ENCODE results near the gene CCDC198. TPM values are rescaled to one million over a fixed set of nuclear protein-coding genes. Genes with fewer than 3 reads are reported as not detected.

CCDC198 gene
- polyA plus RNA-seq, 1 donor (not counting 4 experiments of a cell fraction or from before 2014, with no cell fraction given): not detected

DNA sequence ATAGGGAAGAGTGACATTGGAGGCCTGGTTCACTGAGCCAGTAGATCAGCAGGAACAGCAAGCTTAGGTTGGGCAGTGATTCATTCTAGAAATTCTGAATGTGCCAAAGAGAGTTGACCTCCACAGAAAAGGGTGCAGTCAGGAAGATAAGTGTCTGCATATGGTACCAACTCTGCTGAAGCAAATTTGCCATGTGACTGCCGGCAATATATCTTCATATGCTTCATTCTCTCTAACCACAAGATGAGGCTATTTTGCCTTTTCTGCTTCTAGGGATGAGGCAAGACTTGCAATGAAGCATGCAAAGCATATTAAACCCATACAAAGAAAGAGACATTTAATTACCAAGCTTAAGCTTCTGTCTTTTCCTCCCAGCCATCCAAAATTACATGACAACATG, 13.6 kb downstream of the CCDC198 start:
- H3K9me1 ChIP-seq (ENCODE audit: control insufficient read depth, extremely low read depth, insufficient read depth, low read length): no peaks in the 10 kb centered on the region

DNA sequence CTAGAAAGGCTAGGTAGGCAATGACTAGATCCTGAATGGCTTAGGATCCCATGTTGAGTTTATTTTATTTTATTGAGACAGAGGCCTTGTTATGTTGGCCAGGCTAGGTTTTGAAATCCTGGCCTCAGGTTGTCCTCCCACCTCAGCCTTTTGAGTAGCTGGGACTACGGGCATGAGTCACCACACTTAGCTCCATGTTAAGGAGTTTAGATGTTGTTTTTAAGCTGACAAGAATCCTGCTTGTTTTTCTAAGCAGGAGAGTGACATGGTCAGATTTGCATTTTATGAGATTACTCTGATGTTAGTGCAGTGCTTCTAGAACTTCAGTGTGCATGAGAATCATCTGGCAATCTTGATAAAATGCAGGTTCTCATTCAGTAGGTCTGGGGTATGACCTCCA, 14.5 kb downstream of the CCDC198 start:
- peaks cover 2% of the 10 kb centered on the region for H3K27me3 ChIP-seq (ENCODE audit: control insufficient read depth, extremely low read depth, insufficient read depth, low read length)
- no peak for FAIRE-seq
- DNase-seq (ENCODE audit: low read depth, low spot score): no peak

More for the DNA sequence above, 13.6 kb downstream of the CCDC198 start:
- TF ChIP-seq EZH2 (IDR thresholded peaks at IDR 0.05; ENCODE audit: low read length): no peak
- no peak for TF ChIP-seq CTCF (optimal IDR thresholded peaks at IDR 0.05 in 1 of 3, IDR thresholded peaks at IDR 0.05 in 1 of 3, conservative IDR thresholded peaks at IDR 0.05 in 1 of 3; ENCODE audit: extremely low read depth in 1 of 3, insufficient read depth in 2 of 3, low read length in 3 of 3)
- DNase-seq (ENCODE audit: low read depth, low spot score): no peak
- Histone ChIP-seq H4K20me1 (ENCODE audit: control insufficient read depth, extremely low read depth, insufficient read depth, low read length) (no peaks in the 10 kb centered on the region), H3K4me2 (ENCODE audit: control insufficient read depth, extremely low read depth, insufficient read depth, low read depth, low read length) (no peak overlapping the region), H2AFZ (ENCODE audit: control insufficient read depth, low read length) (no peak overlapping the region), H3K4me3 (ENCODE audit: control insufficient read depth in 2 of 3, extremely low read depth in 1 of 3, insufficient read depth in 2 of 3, low read depth in 1 of 3, low read length in 3 of 3) (no peak overlapping the region), H3K9me3 (ENCODE audit: control insufficient read depth, low read depth, low read length) (no peaks in the 10 kb centered on the region), H3K27ac (ENCODE audit: control insufficient read depth, insufficient read depth, low read length) (no peak overlapping the region), H3K9ac (ENCODE audit: control insufficient read depth, extremely low read depth, insufficient read depth, low read length) (no peak overlapping the region), H3K79me2 (ENCODE audit: control insufficient read depth, insufficient read depth, low read length) (no peaks in the 10 kb centered on the region), H3K36me3 (ENCODE audit: control insufficient read depth in 2 of 2, extremely low read depth in 1 of 2, insufficient read depth in 2 of 2, low read length in 2 of 2) (no peaks in the 10 kb centered on the region), H3K27me3 (ENCODE audit: control insufficient read depth, extremely low read depth, insufficient read depth, low read length) (peaks cover 2% of the 10 kb centered on the region), H3K4me1 (ENCODE audit: control insufficient read depth, extremely low read depth, insufficient read depth, low read length) (no peaks in the 10 kb centered on the region)
- no peak for FAIRE-seq
- dilution Hi-C loops (cut with MboI; ENCODE audit: extremely low pct_ligation_motif_present, low sequenced_read_pairs): no loop called here

More for the DNA sequence above, 14.5 kb downstream of the CCDC198 start:
- Histone ChIP-seq H3K9ac (ENCODE audit: control insufficient read depth, extremely low read depth, insufficient read depth, low read length) (no peak overlapping the region), H3K27ac (ENCODE audit: control insufficient read depth, insufficient read depth, low read length) (no peak overlapping the region), H3K4me3 (ENCODE audit: control insufficient read depth in 2 of 3, extremely low read depth in 1 of 3, insufficient read depth in 2 of 3, low read depth in 1 of 3, low read length in 3 of 3) (no peak overlapping the region), H3K9me3 (ENCODE audit: control insufficient read depth, low read depth, low read length) (no peaks in the 10 kb centered on the region), H3K79me2 (ENCODE audit: control insufficient read depth, insufficient read depth, low read length) (no peaks in the 10 kb centered on the region), H3K36me3 (ENCODE audit: control insufficient read depth in 2 of 2, extremely low read depth in 1 of 2, insufficient read depth in 2 of 2, low read length in 2 of 2) (no peaks in the 10 kb centered on the region), H2AFZ (ENCODE audit: control insufficient read depth, low read length) (no peak overlapping the region), H3K9me1 (ENCODE audit: control insufficient read depth, extremely low read depth, insufficient read depth, low read length) (no peaks in the 10 kb centered on the region), H3K4me2 (ENCODE audit: control insufficient read depth, extremely low read depth, insufficient read depth, low read depth, low read length) (no peak overlapping the region), H3K4me1 (ENCODE audit: control insufficient read depth, extremely low read depth, insufficient read depth, low read length) (no peaks in the 10 kb centered on the region), H4K20me1 (ENCODE audit: control insufficient read depth, extremely low read depth, insufficient read depth, low read length) (no peaks in the 10 kb centered on the region)
- dilution Hi-C loops (cut with MboI; ENCODE audit: extremely low pct_ligation_motif_present, low sequenced_read_pairs): no loop called here
- no peak for TF ChIP-seq CTCF (optimal IDR thresholded peaks at IDR 0.05 in 1 of 3, IDR thresholded peaks at IDR 0.05 in 1 of 3, conservative IDR thresholded peaks at IDR 0.05 in 1 of 3; ENCODE audit: extremely low read depth in 1 of 3, insufficient read depth in 2 of 3, low read length in 3 of 3)
